Activated T-helper 17 cell treated with anti-CD3 and anti-CD28 coated beads, Interleukin-2, amount 50 U/mL, for 72 hours (primary cell): ENCODE data around the gene NPPC. TPM values are rescaled to one million over a fixed set of nuclear protein-coding genes. Genes with fewer than 3 reads are reported as not detected.

Source experiments
- ATAC-seq: fragments of 150-1000 bp; cut with Tn5 transposase; replicated peaks from 2 replicates; pipeline ENCODE4 v1.10.0; 2021; ENCODE audit warnings: mild to moderate bottlenecking, moderate library complexity
- H3K27ac Mint-ChIP-seq: one replicate; pipeline ENCODE4 v1.8.0; 2022; ENCODE audit warnings: mixed read lengths
- H3K27me3 Mint-ChIP-seq: one replicate; pipeline ENCODE4 v1.8.0; 2022; ENCODE audit warnings: mixed read lengths
- H3K36me3 Mint-ChIP-seq: one replicate; pipeline ENCODE4 v1.8.0; 2022; ENCODE audit warnings: low read depth, mild to moderate bottlenecking, mixed read lengths
- H3K4me1 Mint-ChIP-seq: one replicate; pipeline ENCODE4 v1.8.0; 2022; ENCODE audit warnings: mixed read lengths
- H3K4me3 Mint-ChIP-seq: one replicate; pipeline ENCODE4 v1.8.0; 2022; ENCODE audit warnings: mild to moderate bottlenecking, mixed read lengths
- H3K9me3 Mint-ChIP-seq: one replicate; pipeline ENCODE4 v1.8.0; 2022; ENCODE audit warnings: mixed read lengths
- total RNA-seq, 2 donors: library from RNA; stranded (reverse); gene quantifications; one replicate each; pipeline ENCODE4 v1.2.3, GENCODE V29; 2022

The NPPC gene
- total RNA-seq, 2 donors from 2014 or later = not detected

GRCh38 chr2:231930593-231931281 lies 4.5 kb upstream of the NPPC start:
- Mint-ChIP-seq H3K4me1 (no peaks in the 10 kb centered on the region), H3K27ac (no peak overlapping the region), H3K9me3 (no peaks in the 10 kb centered on the region), H3K36me3 (no peaks in the 10 kb centered on the region), H3K4me3 (no peak overlapping the region), H3K27me3 (peaks cover 30% of the 10 kb centered on the region)
- ATAC-seq = no peak

DNA sequence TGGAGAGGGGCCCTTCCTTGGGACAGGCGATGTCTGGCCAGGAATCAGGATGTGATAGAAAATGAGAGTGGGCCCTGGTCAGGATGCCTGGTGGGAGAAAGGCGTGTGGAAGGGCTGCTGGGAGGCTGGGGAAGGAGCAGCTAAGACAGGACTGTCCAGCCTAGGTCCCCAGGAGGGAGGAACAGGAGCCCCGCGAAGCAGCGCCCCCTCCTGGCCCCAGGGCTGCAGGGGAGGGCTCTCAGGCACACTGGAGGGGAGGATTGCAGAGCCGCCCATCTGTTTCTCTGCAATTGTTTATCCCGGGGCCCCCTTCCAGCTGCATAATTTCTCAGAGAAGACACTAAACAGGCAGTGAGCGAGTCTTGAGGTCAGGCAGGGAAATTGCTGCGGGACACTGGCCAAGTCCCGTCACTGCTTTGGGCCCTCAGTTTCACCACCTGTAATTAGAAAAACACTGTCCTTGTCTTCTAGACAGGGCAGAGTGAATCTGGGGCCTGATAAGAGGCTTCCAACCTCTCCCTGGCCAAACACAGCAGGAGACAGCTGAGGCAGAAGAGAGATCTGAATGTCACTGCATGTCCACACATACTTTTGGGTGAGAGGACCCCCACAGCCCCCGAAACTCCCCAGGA lies 3.9 kb upstream of the NPPC start:
- Mint-ChIP-seq H3K27ac (no peak overlapping the region), H3K9me3 (no peaks in the 10 kb centered on the region), H3K27me3 (peaks cover 30% of the 10 kb centered on the region), H3K4me1 (no peaks in the 10 kb centered on the region), H3K36me3 (no peaks in the 10 kb centered on the region), H3K4me3 (no peak overlapping the region)
- ATAC-seq = no peak

- Mint-ChIP-seq H3K27me3 (peaks cover 39% of the 10 kb centered on the region), H3K36me3 (no peaks in the 10 kb centered on the region), H3K27ac (no peak overlapping the region), H3K4me3 (no peak overlapping the region), H3K9me3 (no peaks in the 10 kb centered on the region), H3K4me1 (peaks cover 6% of the 10 kb centered on the region)
- no peak for ATAC-seq
Measured at GRCh38 chr2:231928901-231929725, 2.9 kb upstream of the NPPC start.

- no peak overlapping the region for H3K4me3 Mint-ChIP-seq
- no peak for ATAC-seq
- H3K27ac Mint-ChIP-seq = no peak overlapping the region
- H3K4me1 Mint-ChIP-seq = peaks cover 7% of the 10 kb centered on the region
- H3K36me3 Mint-ChIP-seq = no peaks in the 10 kb centered on the region
- peaks cover 45% of the 10 kb centered on the region for H3K27me3 Mint-ChIP-seq
- H3K9me3 Mint-ChIP-seq = no peaks in the 10 kb centered on the region
Measured at GRCh38 chr2:231928481-231928880, 2.3 kb upstream of the NPPC start.

- H3K4me3 Mint-ChIP-seq = peak overlapping the region; percentile 36
- no peaks in the 10 kb centered on the region for H3K36me3 Mint-ChIP-seq
- no peaks in the 10 kb centered on the region for H3K9me3 Mint-ChIP-seq
- H3K27me3 Mint-ChIP-seq = peaks cover 47% of the 10 kb centered on the region
- H3K4me1 Mint-ChIP-seq = peaks cover 7% of the 10 kb centered on the region
- no peak for ATAC-seq
- H3K27ac Mint-ChIP-seq = no peak overlapping the region
Measured at GRCh38 chr2:231927566-231927890, 1.3 kb upstream of the NPPC start.

DNA sequence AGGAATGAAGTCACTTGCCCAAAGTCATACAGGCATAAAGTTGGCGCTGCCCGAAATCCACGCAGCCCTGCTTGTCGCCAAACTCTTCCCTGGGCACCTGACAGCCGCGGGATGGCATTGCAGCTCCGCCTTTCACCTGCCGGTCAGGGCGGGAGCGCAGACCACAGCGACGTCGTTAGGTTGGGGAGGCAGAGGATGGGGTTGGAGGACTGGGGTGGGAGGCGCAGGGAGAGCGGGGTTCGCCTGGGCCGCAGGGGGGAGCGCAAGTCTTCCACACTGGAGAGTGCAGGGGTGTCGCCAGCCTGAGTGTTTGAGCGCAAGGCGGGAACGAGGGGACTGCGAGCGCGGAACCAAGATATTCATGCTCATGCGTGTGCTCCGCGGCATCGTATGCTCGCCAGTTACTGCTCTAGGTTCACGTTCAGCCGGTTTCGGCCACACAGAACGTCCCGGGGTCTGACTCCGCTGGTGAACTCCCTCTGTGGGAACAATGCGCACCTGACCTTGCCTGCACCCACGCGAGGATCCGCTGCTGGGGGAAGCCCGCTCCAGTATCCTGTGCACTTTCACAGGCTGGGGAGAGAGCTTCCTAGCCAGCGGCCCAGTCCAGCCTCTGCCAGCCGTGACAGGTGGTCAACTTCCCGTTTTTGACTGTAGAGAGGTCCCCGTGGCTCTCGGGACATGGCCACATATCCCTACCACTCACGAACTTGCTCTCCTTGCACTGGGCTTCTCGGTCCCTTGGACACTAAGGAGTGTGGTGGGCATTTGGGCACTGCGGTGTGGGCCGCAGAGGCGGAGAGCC lies 767 bp upstream of the NPPC start:
- no peaks in the 10 kb centered on the region for H3K9me3 Mint-ChIP-seq
- peaks cover 7% of the 10 kb centered on the region for H3K4me1 Mint-ChIP-seq
- peak; percentile 15 for ATAC-seq
- H3K36me3 Mint-ChIP-seq = no peaks in the 10 kb centered on the region
- H3K27ac Mint-ChIP-seq = no peak overlapping the region
- peaks cover 52% of the 10 kb centered on the region for H3K27me3 Mint-ChIP-seq
- H3K4me3 Mint-ChIP-seq = peak overlapping the region; percentile 36

GRCh38 chr2:231925303-231926179 lies 655 bp downstream of the NPPC start:
- Mint-ChIP-seq H3K9me3 (no peaks in the 10 kb centered on the region), H3K4me3 (no peak overlapping the region), H3K27ac (no peak overlapping the region), H3K4me1 (peaks cover 7% of the 10 kb centered on the region), H3K27me3 (peaks cover 53% of the 10 kb centered on the region), H3K36me3 (no peaks in the 10 kb centered on the region)
- ATAC-seq = peak; percentile 82

GRCh38 chr2:231924889-231925275 lies 1.3 kb downstream of the NPPC start:
- Mint-ChIP-seq H3K4me1 (peaks cover 7% of the 10 kb centered on the region), H3K36me3 (no peaks in the 10 kb centered on the region), H3K4me3 (peak overlapping the region; percentile 37), H3K27me3 (peaks cover 53% of the 10 kb centered on the region), H3K9me3 (no peaks in the 10 kb centered on the region), H3K27ac (no peak overlapping the region)
- peak; percentile 3 for ATAC-seq

- Mint-ChIP-seq H3K4me1 (peaks cover 7% of the 10 kb centered on the region), H3K4me3 (peak overlapping the region; percentile 37), H3K9me3 (no peaks in the 10 kb centered on the region), H3K27ac (no peak overlapping the region), H3K36me3 (no peaks in the 10 kb centered on the region), H3K27me3 (peaks cover 49% of the 10 kb centered on the region)
- ATAC-seq = no peak
Measured at GRCh38 chr2:231923951-231924888, 2.0 kb downstream of the NPPC start.

GRCh38 chr2:231923010-231923344 lies 3.2 kb downstream of the NPPC start:
- H3K4me3 Mint-ChIP-seq = no peak overlapping the region
- no peak overlapping the region for H3K27ac Mint-ChIP-seq
- no peaks in the 10 kb centered on the region for H3K9me3 Mint-ChIP-seq
- peaks cover 38% of the 10 kb centered on the region for H3K27me3 Mint-ChIP-seq
- ATAC-seq = no peak
- no peaks in the 10 kb centered on the region for H3K36me3 Mint-ChIP-seq
- H3K4me1 Mint-ChIP-seq = peaks cover 7% of the 10 kb centered on the region

- Mint-ChIP-seq H3K4me3 (no peak overlapping the region), H3K27ac (no peak overlapping the region), H3K4me1 (peaks cover 7% of the 10 kb centered on the region), H3K36me3 (no peaks in the 10 kb centered on the region), H3K27me3 (peaks cover 33% of the 10 kb centered on the region), H3K9me3 (no peaks in the 10 kb centered on the region)
- no peak for ATAC-seq
Measured at GRCh38 chr2:231922311-231923009, 3.7 kb downstream of the NPPC start.

- no peaks in the 10 kb centered on the region for H3K9me3 Mint-ChIP-seq
- H3K36me3 Mint-ChIP-seq = no peaks in the 10 kb centered on the region
- H3K27me3 Mint-ChIP-seq = peaks cover 22% of the 10 kb centered on the region
- no peak overlapping the region for H3K4me3 Mint-ChIP-seq
- no peak for ATAC-seq
- H3K4me1 Mint-ChIP-seq = peaks cover 7% of the 10 kb centered on the region
- H3K27ac Mint-ChIP-seq = no peak overlapping the region
Measured at GRCh38 chr2:231920795-231921194, 5.4 kb downstream of the NPPC start.
